ENCODE results near the gene RAB40B. TPM values are rescaled to one million over a fixed set of nuclear protein-coding genes. Genes with fewer than 3 reads are reported as not detected.

RAB40B gene
- total and polyA plus RNA-seq, 2 of the 13 experiments (the other 11 are each of a cell fraction or from before 2014, with no cell fraction given), result 6.2 to 6.5 TPM

DNA sequence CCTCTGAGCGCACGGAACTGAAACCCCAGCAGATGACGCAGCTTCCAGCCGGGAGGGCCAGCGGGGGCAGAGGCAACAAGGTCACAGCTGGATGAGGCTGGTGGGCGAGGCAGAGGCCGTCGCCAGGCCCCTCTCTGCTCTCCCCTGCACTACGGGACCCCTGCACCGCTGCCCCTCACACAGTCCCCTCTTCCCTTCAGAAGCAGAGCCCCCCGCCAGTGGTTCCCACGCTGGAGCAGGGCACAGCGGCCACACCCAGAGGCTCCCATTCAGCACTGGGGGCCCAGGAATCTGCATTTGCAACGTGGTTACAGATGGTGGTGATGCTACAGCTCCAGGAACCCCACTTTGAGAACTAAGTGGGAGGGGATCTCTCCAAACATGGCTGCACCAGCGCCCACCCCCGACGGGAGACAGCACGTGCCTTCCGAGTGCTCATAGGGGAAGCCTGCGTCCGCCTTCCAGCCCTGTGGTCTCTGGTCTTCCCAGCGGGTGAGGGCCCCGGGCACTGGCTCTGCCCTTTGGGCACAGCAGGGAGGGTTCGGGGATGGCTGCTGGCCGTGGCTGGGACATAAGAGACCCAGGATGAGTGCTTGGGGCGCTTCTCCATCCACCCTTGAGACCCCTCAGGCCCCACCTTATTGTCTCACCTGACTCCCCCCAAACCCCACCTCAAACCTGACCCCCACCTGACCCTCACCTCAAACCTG is 4.7 kb upstream of the RAB40B start:
- Histone ChIP-seq H3K79me2 (ENCODE audit: insufficient read depth, low read length) (no peaks in the 10 kb centered on the region), H3K9ac (ENCODE audit: insufficient read depth, low read depth, low read length) (no peak overlapping the region), H3K4me2 (ENCODE audit: low read depth, low read length) (peak overlapping the region; percentile 21), H3K4me3 (replicated peaks in 1 of 3; ENCODE audit: insufficient read depth in 1 of 3, low read depth in 2 of 3, low read length in 3 of 3) (peak overlapping the region in 1 of 3 experiments; percentile 1; a peak in 1 of 6 replicates), H2AFZ (ENCODE audit: low read length) (no peak overlapping the region), H3K36me3 (replicated peaks in 1 of 2; ENCODE audit: control insufficient read depth in 1 of 2, insufficient read depth in 2 of 2, low read length in 2 of 2) (no peaks in the 10 kb centered on the region), H3K9me3 (ENCODE audit: low read length) (no peaks in the 10 kb centered on the region), H3K27me3 (ENCODE audit: control insufficient read depth in 1 of 2, insufficient read depth in 2 of 2, low read length in 2 of 2) (peaks cover 0 to 22% of the 10 kb centered on the region in 2 experiments; a peak in 2 of 5 replicates), H3K4me1 (ENCODE audit: insufficient read depth, low read length) (peaks cover 66% of the 10 kb centered on the region), H4K20me1 (ENCODE audit: insufficient read depth, low read length) (no peaks in the 10 kb centered on the region), H3K27ac (ENCODE audit: extremely low read length, insufficient read depth, low read length) (no peak overlapping the region)
- no TSS peak for BruUV-seq (replicated peaks)
- FAIRE-seq, result no peak
- 42% methylated on average over 25 of the region's 26 CpGs for WGBS (ENCODE audit: low lambda C conversion rate)
- no peak for DNase-seq (ENCODE audit: low spot score)
- in situ Hi-C loops (cut with HindIII; ENCODE audit: extremely low pct_ligation_motif_present, low pct_unique_long_range_greater_than_20kb) (no loop called here), intact Hi-C loops (cut with micrococcal nuclease; ENCODE audit: unreplicated experiment) (no loop called here)
- POLR2A ChIA-PET, result interaction anchor here (0.7 to 1.3 kb wide), 3 partner anchors 7 to 14 kb away, joined by 3 to 5 read pairs (median 3); partner anchors contain the start of gene FN3KRP
- no peak for ATAC-seq
- CTCF ChIA-PET (ENCODE audit: low intra/inter-chr PET ratio, low total read pairs), result no interaction called here
- TF ChIP-seq HHEX (CRISPR knock-in tag; IDR thresholded peaks at IDR 0.05), result no peak
- 0 out of 2 replicates have a peak, but pooled peaks have one; percentile 30 for TF ChIP-seq MEIS1 (CRISPR knock-in tag; IDR thresholded peaks at IDR 0.05; ENCODE audit: borderline replicate concordance)
- peak; percentile 25; the same call in 1 of the 2 replicates for TF ChIP-seq BHLHE40 (IDR thresholded peaks at IDR 0.05; ENCODE audit: low read length)
- TF ChIP-seq FOSL2 (CRISPR knock-in tag; IDR thresholded peaks at IDR 0.05), result no peak
- TF ChIP-seq HNRNPLL (IDR thresholded peaks at IDR 0.05; ENCODE audit: low read depth, low read length, poor library complexity, severe bottlenecking), result no peak
- TF ChIP-seq, protein P1, sequence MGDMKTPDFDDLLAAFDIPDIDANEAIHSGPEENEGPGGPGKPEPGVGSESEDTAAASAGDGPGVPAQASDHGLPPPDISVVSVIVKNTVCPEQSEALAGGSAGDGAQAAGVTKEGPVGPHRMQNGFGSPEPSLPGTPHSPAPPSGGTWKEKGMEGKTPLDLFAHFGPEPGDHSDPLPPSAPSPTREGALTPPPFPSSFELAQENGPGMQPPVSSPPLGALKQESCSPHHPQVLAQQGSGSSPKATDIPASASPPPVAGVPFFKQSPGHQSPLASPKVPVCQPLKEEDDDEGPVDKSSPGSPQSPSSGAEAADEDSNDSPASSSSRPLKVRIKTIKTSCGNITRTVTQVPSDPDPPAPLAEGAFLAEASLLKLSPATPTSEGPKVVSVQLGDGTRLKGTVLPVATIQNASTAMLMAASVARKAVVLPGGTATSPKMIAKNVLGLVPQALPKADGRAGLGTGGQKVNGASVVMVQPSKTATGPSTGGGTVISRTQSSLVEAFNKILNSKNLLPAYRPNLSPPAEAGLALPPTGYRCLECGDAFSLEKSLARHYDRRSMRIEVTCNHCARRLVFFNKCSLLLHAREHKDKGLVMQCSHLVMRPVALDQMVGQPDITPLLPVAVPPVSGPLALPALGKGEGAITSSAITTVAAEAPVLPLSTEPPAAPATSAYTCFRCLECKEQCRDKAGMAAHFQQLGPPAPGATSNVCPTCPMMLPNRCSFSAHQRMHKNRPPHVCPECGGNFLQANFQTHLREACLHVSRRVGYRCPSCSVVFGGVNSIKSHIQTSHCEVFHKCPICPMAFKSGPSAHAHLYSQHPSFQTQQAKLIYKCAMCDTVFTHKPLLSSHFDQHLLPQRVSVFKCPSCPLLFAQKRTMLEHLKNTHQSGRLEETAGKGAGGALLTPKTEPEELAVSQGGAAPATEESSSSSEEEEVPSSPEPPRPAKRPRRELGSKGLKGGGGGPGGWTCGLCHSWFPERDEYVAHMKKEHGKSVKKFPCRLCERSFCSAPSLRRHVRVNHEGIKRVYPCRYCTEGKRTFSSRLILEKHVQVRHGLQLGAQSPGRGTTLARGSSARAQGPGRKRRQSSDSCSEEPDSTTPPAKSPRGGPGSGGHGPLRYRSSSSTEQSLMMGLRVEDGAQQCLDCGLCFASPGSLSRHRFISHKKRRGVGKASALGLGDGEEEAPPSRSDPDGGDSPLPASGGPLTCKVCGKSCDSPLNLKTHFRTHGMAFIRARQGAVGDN (CRISPR knock-in tag; IDR thresholded peaks at IDR 0.05), result peak; percentile 14
- TF ChIP-seq, protein P2, sequence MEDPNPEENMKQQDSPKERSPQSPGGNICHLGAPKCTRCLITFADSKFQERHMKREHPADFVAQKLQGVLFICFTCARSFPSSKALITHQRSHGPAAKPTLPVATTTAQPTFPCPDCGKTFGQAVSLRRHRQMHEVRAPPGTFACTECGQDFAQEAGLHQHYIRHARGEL (CRISPR knock-in tag; IDR thresholded peaks at IDR 0.05), result no peak
- TF ChIP-seq, protein P3, sequence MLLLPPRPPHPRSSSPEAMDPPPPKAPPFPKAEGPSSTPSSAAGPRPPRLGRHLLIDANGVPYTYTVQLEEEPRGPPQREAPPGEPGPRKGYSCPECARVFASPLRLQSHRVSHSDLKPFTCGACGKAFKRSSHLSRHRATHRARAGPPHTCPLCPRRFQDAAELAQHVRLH (CRISPR knock-in tag; IDR thresholded peaks at IDR 0.05; ENCODE audit: borderline replicate concordance, low read depth), result no peak
- no peak for TF ChIP-seq PAX8 (CRISPR knock-in tag; IDR thresholded peaks at IDR 0.05; ENCODE audit: borderline replicate concordance)
- TF ChIP-seq ZNF746 (CRISPR knock-in tag; IDR thresholded peaks at IDR 0.05), result no peak
- no peak for TF ChIP-seq ZNF766 (CRISPR knock-in tag; IDR thresholded peaks at IDR 0.05; ENCODE audit: borderline replicate concordance)
- TF ChIP-seq, protein P4, sequence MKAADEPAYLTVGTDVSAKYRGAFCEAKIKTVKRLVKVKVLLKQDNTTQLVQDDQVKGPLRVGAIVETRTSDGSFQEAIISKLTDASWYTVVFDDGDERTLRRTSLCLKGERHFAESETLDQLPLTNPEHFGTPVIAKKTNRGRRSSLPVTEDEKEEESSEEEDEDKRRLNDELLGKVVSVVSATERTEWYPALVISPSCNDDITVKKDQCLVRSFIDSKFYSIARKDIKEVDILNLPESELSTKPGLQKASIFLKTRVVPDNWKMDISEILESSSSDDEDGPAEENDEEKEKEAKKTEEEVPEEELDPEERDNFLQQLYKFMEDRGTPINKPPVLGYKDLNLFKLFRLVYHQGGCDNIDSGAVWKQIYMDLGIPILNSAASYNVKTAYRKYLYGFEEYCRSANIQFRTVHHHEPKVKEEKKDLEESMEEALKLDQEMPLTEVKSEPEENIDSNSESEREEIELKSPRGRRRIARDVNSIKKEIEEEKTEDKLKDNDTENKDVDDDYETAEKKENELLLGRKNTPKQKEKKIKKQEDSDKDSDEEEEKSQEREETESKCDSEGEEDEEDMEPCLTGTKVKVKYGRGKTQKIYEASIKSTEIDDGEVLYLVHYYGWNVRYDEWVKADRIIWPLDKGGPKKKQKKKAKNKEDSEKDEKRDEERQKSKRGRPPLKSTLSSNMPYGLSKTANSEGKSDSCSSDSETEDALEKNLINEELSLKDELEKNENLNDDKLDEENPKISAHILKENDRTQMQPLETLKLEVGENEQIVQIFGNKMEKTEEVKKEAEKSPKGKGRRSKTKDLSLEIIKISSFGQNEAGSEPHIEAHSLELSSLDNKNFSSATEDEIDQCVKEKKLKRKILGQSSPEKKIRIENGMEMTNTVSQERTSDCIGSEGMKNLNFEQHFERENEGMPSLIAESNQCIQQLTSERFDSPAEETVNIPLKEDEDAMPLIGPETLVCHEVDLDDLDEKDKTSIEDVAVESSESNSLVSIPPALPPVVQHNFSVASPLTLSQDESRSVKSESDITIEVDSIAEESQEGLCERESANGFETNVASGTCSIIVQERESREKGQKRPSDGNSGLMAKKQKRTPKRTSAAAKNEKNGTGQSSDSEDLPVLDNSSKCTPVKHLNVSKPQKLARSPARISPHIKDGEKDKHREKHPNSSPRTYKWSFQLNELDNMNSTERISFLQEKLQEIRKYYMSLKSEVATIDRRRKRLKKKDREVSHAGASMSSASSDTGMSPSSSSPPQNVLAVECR (CRISPR knock-in tag; IDR thresholded peaks at IDR 0.05; ENCODE audit: borderline replicate concordance), result peak; percentile 31; the same call in 1 of the 2 replicates
- TF ChIP-seq MTA1 (CRISPR knock-in tag; IDR thresholded peaks at IDR 0.05; ENCODE audit: borderline replicate concordance), result 0 out of 2 replicates have a peak, but pooled peaks have one; percentile 23
- 0 out of 2 replicates have a peak, but pooled peaks have one; percentile 33 for TF ChIP-seq EED (CRISPR knock-in tag; IDR thresholded peaks at IDR 0.05)
